Erythroblast (primary cell): Measurements from ENCODE around the gene PLPPR1.

Source experiments
- GATA1 ChIP-seq: IDR thresholded peaks from 2 replicates; pipeline ENCODE4 v1.6.1; 2011; ENCODE audit warnings: low read depth, mild to moderate bottlenecking, control low read depth, low read length, moderate library complexity
- POLR2A ChIP-seq: IDR thresholded peaks from 2 replicates; pipeline ENCODE4 v1.6.1; 2011; ENCODE audit warnings: mild to moderate bottlenecking, low read length

- no peak for TF ChIP-seq POLR2A
- no peak for TF ChIP-seq GATA1
Measured at GRCh38 chr9:101324245-101324804, 295.8 kb downstream of the PLPPR1 start.
